22Rv1 (cell line): Measurements from ENCODE around the gene ARHGAP8.

Source experiments
- H3K27ac ChIP-seq: fragments of 450-650 bp; 2 replicates; pipeline ENCODE4 v1.5.1; 2017
- CTCF ChIP-seq: fragments of 450-650 bp; IDR thresholded peaks from 2 replicates; pipeline ENCODE4 v1.5.1; 2017; ENCODE audit warnings: mild to moderate bottlenecking
- ZFX ChIP-seq: fragments of 450-650 bp; IDR thresholded peaks from 2 replicates; pipeline ENCODE4 v1.6.1; 2017; ENCODE audit warnings: antibody characterized with exemption, borderline replicate concordance

Gene ARHGAP8

GRCh38 chr22:44818727-44819126 lies 66.4 kb downstream of the ARHGAP8 start:
- H3K27ac ChIP-seq, result no peak overlapping the region
- no peak for TF ChIP-seq ZFX
- TF ChIP-seq CTCF, result no peak

- H3K27ac ChIP-seq, result no peak overlapping the region
- TF ChIP-seq ZFX (no peak), CTCF (no peak)
These were observed 67.7 kb downstream of the ARHGAP8 start for GRCh38 chr22:44819966-44820631.

GRCh38 chr22:44821741-44822475 lies 69.5 kb downstream of the ARHGAP8 start:
- no peak for TF ChIP-seq CTCF
- TF ChIP-seq ZFX, result no peak
- H3K27ac ChIP-seq, result no peak overlapping the region

- H3K27ac ChIP-seq, result no peak overlapping the region
- no peak for TF ChIP-seq CTCF
- TF ChIP-seq ZFX, result no peak
These were observed 70.2 kb downstream of the ARHGAP8 start for GRCh38 chr22:44822534-44822933.

- no peak for TF ChIP-seq ZFX
- no peak overlapping the region for H3K27ac ChIP-seq
These were observed 71.0 kb downstream of the ARHGAP8 start for GRCh38 chr22:44823396-44823795.

- TF ChIP-seq CTCF, result no peak
- no peak for TF ChIP-seq ZFX
- H3K27ac ChIP-seq, result no peak overlapping the region
These were observed 71.4 kb downstream of the ARHGAP8 start for GRCh38 chr22:44823806-44824205.

GRCh38 chr22:44824271-44824670 lies 71.9 kb downstream of the ARHGAP8 start:
- no peak for TF ChIP-seq CTCF
- no peak for TF ChIP-seq ZFX
- H3K27ac ChIP-seq, result no peak overlapping the region
